ENCODE data around the gene AADAT.
A peak's percentile ranks its signal among the peaks of the same experiment; 100 is the strongest.
"Not testable (repeated sequence)": the region's sequence is repeated elsewhere in the genome, so short reads cannot be mapped to it uniquely, and the experiment has no call there.

AADAT gene

DNA sequence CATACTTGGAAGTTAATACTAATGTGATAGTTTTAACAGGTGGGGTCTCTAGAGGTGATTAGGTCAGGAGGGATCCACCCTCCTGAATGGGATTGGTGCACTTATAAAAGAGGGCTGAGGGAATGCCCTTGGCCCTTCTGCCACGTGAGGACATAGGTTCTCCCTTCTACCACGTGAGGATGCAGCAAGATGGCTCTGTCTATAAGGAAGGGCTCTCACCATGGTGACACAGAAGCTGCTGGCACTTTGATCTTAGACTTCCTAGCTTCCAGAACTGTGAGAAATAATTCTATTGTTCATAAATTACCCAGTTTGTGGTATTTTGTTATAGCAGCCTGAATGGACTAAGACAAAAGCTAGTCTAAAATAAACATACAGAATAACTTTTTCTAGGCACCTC is 1.0 kb downstream of the AADAT start:
- no peak for DNase-seq

DNA sequence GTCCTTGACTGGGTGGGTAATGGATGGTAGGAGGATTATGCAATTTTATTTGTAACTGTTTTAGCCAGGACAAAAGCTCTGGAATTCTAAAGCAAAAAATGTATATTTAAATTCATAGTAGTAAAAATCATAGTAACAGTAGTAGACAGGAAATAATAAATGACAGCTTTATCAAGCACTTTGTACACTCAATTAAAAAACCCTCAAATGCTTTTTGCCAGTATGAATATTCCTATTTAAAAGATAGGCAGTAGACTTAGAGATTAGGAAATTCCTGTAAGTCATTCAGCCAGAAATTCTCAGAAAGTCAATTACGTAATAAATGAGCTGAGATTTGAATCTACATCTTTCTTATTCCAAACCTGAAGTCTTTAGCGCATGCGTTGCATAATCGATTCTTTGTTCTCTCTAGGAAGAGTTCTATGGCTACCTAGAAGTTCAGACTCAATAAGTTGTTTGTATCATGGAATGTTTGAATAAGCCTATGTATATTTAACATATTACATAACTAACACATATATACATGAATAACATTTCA is 2.5 kb downstream of the AADAT start:
- no peak for DNase-seq

DNA sequence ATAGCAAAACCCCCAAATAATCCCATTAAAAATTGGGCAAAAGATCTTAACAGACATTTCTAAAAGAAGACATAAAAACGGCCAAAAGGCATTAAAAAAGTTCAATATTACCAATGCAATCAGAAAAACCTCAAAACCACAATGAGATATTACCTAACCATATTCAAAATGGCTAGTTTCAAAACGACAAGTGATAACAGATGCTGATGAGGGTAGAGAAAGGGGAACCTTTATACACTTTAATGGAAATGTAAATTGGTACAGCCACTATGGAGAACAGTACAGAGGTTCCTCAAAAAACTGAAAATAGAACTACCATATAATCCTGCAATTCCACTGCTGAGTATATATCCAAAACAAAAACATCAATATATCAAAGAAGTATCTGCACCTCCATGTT is 6.2 kb downstream of the AADAT start:
- DNase-seq, result no peak

GRCh38 chr4:170080496-170080895 is 9.3 kb downstream of the AADAT start:
- DNase-seq, result no peak

- no peak for DNase-seq
Observed at GRCh38 chr4:170079981-170080380, 9.8 kb downstream of the AADAT start.

GRCh38 chr4:170071196-170071595 is 18.6 kb downstream of the AADAT start:
- no peak for DNase-seq

- DNase-seq, result no peak
Observed at GRCh38 chr4:170068438-170069128, 21.2 kb downstream of the AADAT start.

GRCh38 chr4:170059421-170059820 is 30.3 kb downstream of the AADAT start:
- DNase-seq, result no peak

- no peak for DNase-seq
Observed at GRCh38 chr4:170058826-170059225, 30.9 kb downstream of the AADAT start.

GRCh38 chr4:170057866-170058265 is 31.9 kb downstream of the AADAT start:
- DNase-seq, result no peak

- no peak for DNase-seq
Observed at GRCh38 chr4:170052919-170053318, 36.8 kb downstream of the AADAT start.

DNA sequence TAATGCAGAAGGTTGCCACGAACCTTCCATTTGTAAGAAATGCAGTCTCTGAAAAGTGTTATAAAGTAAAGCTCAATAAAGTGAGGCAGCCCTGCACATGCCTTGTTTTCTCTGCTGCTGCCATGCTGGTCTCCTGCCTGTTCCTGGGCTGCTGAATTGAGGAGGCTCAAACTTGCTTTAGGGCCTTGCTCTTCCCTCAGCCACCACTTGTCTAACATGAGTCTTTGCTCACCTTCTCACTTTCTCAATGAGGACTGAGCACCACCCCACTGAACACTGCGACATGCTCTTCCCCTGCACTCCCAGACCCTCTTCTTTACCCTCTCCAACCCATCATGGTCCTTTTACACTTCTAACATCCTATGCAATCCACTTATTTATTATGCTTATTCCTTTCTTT is 38.4 kb downstream of the AADAT start:
- DNase-seq, result no peak

GRCh38 chr4:170049766-170050165 is 40.0 kb downstream of the AADAT start:
- no peak for DNase-seq

- DNase-seq, result peak; percentile 52
Observed at GRCh38 chr4:170047771-170048354, 41.9 kb downstream of the AADAT start.

- DNase-seq, result not testable (repeated sequence)
Observed at GRCh38 chr4:170046156-170046555, 43.6 kb downstream of the AADAT start.

DNA sequence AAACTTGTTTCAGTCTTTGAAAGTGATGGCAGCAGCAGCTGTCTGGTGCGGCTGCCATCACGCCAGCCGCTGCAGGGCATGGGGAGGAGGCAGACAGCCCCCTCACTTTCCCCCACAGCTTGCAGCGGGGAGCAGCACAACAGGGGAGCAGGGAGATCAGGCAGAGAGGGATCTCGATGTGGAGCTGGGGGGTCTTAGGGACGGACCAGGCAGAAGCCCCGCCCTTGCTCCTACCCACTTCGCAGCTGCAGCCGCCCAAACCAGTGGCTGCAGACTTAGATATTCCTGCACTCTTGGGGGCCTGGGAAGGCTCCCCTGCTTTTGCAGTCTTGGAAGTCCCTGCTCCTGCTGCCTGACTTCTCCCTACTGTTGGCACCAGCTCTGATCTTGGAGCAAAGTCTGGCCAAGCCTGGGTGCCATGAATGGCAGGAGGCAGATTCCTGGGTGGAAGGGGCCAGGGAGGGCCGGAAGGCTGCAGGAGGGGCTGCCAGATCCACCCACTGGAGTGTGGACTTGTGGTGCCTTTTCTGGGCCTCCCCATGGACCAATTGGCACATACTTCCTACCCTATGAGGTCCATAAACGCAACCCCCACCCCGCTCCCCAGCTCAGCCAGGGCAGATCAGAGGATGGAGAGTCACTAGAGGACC is 49.6 kb downstream of the AADAT start:
- no peak for DNase-seq

- DNase-seq, result no peak
Observed at GRCh38 chr4:170038769-170039168, 51.0 kb downstream of the AADAT start.

DNA sequence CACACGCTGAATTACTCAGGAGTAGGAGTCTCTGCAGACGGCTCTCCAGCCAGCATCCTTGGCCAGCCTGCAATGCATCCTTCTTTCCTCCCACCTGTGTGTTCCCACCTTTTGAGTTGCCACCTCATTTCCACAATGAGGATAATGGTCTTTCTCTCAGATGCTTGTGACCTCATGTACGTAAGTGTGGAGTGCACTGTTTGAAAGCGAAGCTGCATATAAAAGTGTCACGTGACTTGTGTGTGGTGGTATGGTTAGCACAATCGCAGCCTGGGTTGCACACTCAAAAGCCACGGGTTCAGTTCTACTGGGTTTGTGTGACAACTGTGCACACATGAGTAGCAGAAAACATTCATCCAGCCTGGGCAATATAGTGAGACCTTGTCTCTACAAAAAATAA is 51.5 kb downstream of the AADAT start:
- no peak for DNase-seq

GRCh38 chr4:170037481-170037880 is 52.3 kb downstream of the AADAT start:
- DNase-seq, result no peak

DNA sequence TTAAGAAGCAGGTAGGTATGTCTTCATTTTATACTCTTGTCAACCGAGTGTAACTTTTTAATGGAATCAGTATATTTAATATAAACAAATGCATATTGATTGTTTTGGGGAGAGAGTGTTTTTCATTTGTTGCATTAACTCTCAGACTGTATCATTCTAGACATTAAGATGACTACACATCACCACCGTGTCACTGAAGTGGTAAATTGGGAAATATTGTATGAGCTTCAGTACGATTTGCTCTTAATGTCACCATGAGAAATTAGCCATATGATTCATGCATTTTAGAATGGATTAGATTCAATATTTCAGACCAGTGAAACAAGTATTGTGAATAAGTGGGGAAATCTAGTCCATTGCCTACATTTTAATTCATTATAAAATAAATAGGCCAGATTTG is 53.9 kb downstream of the AADAT start:
- DNase-seq, result no peak

DNA sequence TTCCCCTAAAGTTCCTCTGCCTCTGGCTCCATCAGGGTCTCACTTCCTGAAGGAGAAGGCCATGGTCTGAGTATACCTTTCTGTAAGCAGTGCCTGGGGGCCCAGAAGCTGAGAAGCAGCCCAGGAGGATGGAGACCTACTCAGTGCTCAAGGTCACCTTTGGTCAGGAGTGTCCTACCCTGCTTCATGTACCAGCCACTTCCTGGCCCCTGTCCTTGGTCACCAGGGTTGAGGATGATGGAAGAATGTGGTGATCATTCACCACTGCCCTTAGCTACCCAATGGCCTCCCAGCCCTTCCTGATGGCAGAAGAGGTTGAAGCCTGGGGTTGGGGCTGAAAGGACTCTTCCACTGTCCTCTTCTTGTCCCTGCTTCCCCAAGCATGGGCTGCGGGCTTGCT is 54.5 kb downstream of the AADAT start:
- no peak for DNase-seq

- no peak for DNase-seq
Observed at GRCh38 chr4:170033999-170034398, 55.8 kb downstream of the AADAT start.

- no peak for DNase-seq
Observed at GRCh38 chr4:170030121-170030520, 59.6 kb downstream of the AADAT start.

GRCh38 chr4:170027181-170027829 is 62.5 kb downstream of the AADAT start:
- DNase-seq, result peak; percentile 94
